BE2C (cell line): ENCODE measurements around the gene FAM180A.

Experiments
- DNase-seq: peaks from one replicate; pipeline ENCODE4 v3.0.0-alpha.2; 2020
- H3K27me3 ChIP-seq: fragments of 250-450 bp; sonication (Bioruptor Pico); 2 replicates; pipeline ENCODE4 v1.5.1; 2020; ENCODE audit warnings: mild to moderate bottlenecking
- H3K36me3 ChIP-seq: fragments of 250-450 bp; sonication (Bioruptor Pico); 2 replicates; pipeline ENCODE4 v1.5.1; 2020; ENCODE audit warnings: mild to moderate bottlenecking
- H3K4me1 ChIP-seq: fragments of 250-450 bp; sonication (Bioruptor Pico); 2 replicates; pipeline ENCODE4 v1.5.1; 2020
- H3K4me3 ChIP-seq: 2 replicates; pipeline ENCODE4 v1.5.1; 2011; ENCODE audit warnings: low read depth, low read length
- H3K9me3 ChIP-seq: fragments of 250-450 bp; sonication (Bioruptor Pico); 2 replicates; pipeline ENCODE4 v1.5.1; 2020
- CTCF ChIP-seq: IDR thresholded peaks from 2 replicates; pipeline ENCODE4 v1.5.1; 2012; ENCODE audit warnings: mild to moderate bottlenecking, low read depth, low read length

The FAM180A gene

GRCh38 chr7:135791543-135792362, 43.1 kb upstream of the FAM180A start:
- Histone ChIP-seq H3K4me1 (no peaks in the 10 kb centered on the region), H3K9me3 (no peaks in the 10 kb centered on the region), H3K36me3 (no peaks in the 10 kb centered on the region), H3K27me3 (no peaks in the 10 kb centered on the region), H3K4me3 (no peak overlapping the region)
- TF ChIP-seq CTCF, result no peak
- no peak for DNase-seq

- Histone ChIP-seq H3K4me1 (no peaks in the 10 kb centered on the region), H3K4me3 (no peak overlapping the region), H3K9me3 (no peaks in the 10 kb centered on the region), H3K27me3 (no peaks in the 10 kb centered on the region), H3K36me3 (no peaks in the 10 kb centered on the region)
- TF ChIP-seq CTCF, result no peak
- DNase-seq, result no peak
Measured at GRCh38 chr7:135790371-135790977, 41.9 kb upstream of the FAM180A start.

- no peak for DNase-seq
- Histone ChIP-seq H3K4me3 (no peak overlapping the region), H3K9me3 (no peaks in the 10 kb centered on the region), H3K4me1 (no peaks in the 10 kb centered on the region), H3K36me3 (no peaks in the 10 kb centered on the region), H3K27me3 (no peaks in the 10 kb centered on the region)
- no peak for TF ChIP-seq CTCF
Measured at GRCh38 chr7:135789956-135790355, 41.3 kb upstream of the FAM180A start.

- Histone ChIP-seq H3K36me3 (no peaks in the 10 kb centered on the region), H3K4me1 (no peaks in the 10 kb centered on the region), H3K27me3 (no peaks in the 10 kb centered on the region), H3K4me3 (no peak overlapping the region), H3K9me3 (no peaks in the 10 kb centered on the region)
- TF ChIP-seq CTCF, result no peak
- no peak for DNase-seq
Measured at GRCh38 chr7:135789431-135789830, 40.8 kb upstream of the FAM180A start.

- TF ChIP-seq CTCF, result no peak
- H3K36me3 ChIP-seq, result no peaks in the 10 kb centered on the region
- no peak for DNase-seq
- no peaks in the 10 kb centered on the region for H3K27me3 ChIP-seq
- no peaks in the 10 kb centered on the region for H3K4me1 ChIP-seq
- no peak overlapping the region for H3K4me3 ChIP-seq
- H3K9me3 ChIP-seq, result no peaks in the 10 kb centered on the region
Measured at GRCh38 chr7:135786911-135787310, 38.3 kb upstream of the FAM180A start.

- DNase-seq, result no peak
- no peak for TF ChIP-seq CTCF
- Histone ChIP-seq H3K27me3 (no peaks in the 10 kb centered on the region), H3K36me3 (no peaks in the 10 kb centered on the region), H3K4me1 (no peaks in the 10 kb centered on the region), H3K9me3 (no peaks in the 10 kb centered on the region), H3K4me3 (no peak overlapping the region)
Measured at GRCh38 chr7:135785065-135785464, 36.5 kb upstream of the FAM180A start.
